Measurements from ENCODE around the gene PHC2.

PHC2 gene

DNA sequence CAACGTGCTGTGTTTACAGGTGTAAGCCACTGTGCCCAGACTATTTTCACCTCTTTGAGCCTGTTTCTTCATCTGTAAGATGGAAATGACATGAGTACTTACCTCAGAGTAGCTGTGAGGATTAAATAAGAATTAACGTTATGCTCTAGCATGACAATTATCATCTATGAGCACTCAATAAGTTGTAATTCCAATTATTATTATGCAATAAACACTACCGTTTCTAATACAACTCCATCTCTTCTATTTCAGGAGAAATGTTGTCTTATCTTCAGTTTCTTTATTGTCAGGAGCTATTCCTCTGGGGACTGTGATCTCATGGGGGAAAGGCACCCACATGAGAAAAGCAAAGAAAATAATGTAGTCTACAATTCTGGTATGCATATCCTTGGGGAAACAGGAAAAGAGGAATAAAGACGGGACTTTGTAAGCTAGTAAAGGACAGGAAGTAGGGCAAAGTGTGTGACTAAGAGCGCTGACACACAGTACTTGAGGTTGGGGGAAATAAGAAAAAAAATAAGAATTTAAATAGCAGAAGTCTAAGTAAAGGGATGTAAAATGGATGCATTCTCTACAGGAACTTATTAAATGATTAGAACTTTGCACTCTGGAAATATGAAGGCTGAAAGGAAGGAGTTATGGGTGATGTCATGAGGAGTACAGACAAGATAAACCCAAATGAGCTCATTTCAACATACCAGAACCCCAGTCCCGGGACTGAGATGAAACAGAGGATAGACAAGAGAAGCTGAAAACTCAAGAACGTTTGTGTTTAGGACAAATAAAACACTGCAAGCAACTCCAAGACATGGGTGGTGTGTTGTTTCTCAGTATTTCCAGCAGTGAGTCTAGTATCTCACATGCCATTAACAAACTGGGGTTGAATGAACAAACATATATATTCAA is 9.8 kb downstream of the PHC2 start:
- no peak overlapping the region for H3K4me3 ChIP-seq (ENCODE audit: low read length)
- no peak for TF ChIP-seq ZNF274 (IDR thresholded peaks at IDR 0.05; ENCODE audit: low read depth, low read length)

DNA sequence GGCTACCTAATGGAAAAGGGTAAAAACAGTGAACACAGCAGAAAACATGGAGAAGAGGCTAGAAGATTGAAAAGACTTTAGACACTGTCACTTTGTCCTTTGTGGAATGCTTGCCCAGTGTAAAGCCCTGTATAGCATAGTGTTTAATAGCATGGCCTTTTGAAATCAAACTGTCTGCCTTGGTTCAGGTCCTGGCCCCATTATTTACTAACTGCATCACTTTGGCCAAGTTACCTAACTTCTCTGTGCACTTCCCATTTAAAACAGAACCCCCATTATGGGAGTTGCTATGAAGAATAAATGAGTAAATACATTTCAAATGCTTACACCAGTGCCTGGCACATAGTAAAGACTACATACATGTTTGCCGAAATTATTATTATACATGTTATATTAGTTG is 12.1 kb downstream of the PHC2 start:
- no peak overlapping the region for H3K4me3 ChIP-seq (ENCODE audit: low read length)
- TF ChIP-seq ZNF274 (IDR thresholded peaks at IDR 0.05; ENCODE audit: low read depth, low read length) = no peak

DNA sequence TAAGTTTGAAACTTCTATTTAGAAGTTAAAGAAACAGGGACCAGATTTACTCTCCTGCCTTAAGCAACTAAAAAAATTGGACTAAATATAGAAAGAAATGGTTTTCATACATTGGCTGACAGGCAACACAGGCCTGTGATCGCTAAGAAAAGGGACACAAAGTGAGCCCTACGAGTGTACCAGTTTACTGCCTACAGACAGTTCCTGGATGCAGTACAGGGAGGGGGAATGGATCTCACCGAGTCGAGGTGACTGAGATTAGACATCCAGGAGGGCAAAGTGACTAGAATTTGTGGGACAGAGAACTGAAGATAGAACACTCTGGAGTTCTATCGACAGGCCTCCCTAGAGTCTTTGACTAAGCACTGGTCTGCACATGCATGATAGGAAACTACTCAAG is 16.0 kb downstream of the PHC2 start:
- H3K4me3 ChIP-seq (ENCODE audit: low read length) = no peak overlapping the region
- no peak for TF ChIP-seq ZNF274 (IDR thresholded peaks at IDR 0.05; ENCODE audit: low read depth, low read length)

DNA sequence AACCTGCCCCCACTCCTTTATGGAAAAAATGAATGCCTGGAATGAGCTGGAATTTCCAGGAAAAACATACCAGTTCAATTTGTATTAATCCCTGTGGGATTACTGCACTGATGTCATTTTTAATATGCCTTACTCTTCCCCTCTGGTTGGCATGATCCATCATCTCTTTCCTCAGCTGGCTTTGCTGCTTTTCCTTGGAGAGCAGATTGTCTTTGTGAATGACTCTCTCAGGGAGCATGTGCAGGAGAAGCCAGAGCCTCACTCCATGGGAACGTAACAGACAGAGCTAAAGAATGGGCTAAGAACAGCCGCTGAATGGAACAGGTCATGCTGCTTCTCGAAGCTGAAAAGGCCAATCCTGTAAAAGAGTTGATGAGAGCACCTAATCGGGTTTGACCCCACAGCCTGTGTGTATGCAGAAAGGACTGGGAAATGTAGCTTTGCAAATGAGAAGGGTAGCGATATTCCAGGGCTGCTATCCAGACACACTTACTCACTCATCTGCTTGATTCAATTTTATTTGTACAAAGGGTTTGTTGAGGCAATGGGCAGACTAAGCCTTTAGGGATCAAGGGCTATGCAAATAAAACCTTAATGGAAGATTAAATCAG is 20.7 kb downstream of the PHC2 start:
- TF ChIP-seq ZNF274 (IDR thresholded peaks at IDR 0.05; ENCODE audit: low read depth, low read length) = no peak
- no peak overlapping the region for H3K4me3 ChIP-seq (ENCODE audit: low read length)

DNA sequence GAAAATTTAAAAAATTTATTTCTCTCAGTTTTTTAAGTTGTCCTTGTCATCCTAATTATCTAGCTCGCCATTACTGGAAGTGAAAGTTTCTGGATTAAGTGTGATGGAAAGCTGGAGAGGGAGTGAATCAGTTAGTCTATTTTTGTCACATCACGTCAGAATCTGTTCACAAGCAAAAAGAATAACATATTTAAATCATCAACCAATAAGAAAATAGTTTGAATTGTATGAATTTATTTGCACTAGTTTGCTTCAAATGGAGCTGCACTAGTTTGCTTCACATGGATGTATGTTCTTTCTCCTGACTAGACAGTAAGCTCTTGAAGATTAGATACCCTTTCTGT is 22.8 kb downstream of the PHC2 start:
- no peak for TF ChIP-seq ZNF274 (IDR thresholded peaks at IDR 0.05; ENCODE audit: low read depth, low read length)
- H3K4me3 ChIP-seq (ENCODE audit: low read length) = no peak overlapping the region

DNA sequence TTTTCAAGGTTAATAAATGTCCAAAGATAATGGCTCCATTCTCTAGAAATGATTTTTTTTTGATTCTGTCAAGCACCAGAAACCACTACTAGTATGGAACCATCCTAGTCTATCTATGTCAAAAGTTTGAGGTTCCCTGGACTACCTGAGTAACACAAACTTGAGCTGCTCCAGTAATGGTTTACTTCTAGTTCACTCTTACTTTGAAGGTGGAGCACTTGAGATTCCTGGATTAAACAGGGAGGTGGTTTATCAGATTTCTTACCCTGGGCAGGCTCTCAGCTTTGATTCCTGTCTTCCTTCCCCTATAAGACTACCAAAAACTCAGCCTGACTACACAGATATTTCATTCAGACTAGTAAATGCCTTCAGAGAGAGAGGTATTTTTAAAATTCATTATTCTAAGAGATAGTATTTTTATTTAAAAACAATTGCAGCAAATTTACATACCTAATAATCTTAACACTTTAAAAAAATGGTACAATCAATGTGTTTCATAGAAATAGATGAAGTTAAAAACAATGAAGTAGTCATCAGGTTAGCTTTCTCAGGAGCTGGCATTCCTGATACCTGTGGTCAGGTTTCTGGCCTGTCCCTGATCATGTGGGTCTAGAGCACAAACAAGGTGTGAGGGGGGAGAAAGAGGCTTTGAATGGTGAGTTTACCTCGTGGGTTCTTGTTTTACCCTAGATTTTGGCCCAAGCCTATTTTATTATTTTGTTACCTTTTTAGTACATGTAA is 23.4 kb downstream of the PHC2 start:
- H3K4me3 ChIP-seq (ENCODE audit: low read length) = no peak overlapping the region
- no peak for TF ChIP-seq ZNF274 (IDR thresholded peaks at IDR 0.05; ENCODE audit: low read depth, low read length)

DNA sequence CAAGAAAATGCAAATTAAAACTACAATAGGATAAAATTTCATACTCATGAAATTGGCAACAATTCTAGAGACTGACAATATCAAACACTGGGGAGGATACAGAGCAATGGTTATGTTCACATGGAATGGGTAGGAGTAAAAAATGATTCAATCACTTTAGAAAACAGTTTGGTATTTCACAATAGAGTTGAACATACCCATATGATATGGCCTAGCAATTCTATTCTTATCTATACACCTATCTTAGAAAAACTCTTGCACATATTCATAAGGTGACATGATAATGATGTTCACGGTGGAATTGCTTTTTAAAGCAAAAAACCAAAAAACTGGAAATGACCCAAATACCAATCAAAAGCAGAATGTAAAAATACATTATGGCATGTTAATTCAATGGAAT is 28.7 kb downstream of the PHC2 start:
- no peak overlapping the region for H3K4me3 ChIP-seq (ENCODE audit: low read length)
- no peak for TF ChIP-seq ZNF274 (IDR thresholded peaks at IDR 0.05; ENCODE audit: low read depth, low read length)

DNA sequence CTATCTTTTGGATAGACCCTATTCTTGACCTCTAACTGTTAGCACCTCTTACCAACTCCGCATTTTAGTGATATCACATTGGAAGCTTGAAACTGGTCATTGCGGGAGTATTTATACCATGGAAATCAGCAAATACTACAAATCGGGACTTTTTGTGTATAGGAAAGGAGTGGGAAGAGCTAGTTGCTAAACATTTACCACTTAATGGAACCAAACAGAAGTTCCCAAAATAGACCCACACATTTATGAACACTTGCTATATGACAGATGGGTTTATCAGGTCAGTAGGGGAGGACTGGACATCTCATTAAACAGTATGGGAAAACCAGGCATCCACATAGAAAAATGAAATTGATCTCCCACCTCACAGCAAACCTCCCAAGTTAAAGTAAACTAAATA is 29.4 kb downstream of the PHC2 start:
- no peak for TF ChIP-seq ZNF274 (IDR thresholded peaks at IDR 0.05; ENCODE audit: low read depth, low read length)
- no peak overlapping the region for H3K4me3 ChIP-seq (ENCODE audit: low read length)

DNA sequence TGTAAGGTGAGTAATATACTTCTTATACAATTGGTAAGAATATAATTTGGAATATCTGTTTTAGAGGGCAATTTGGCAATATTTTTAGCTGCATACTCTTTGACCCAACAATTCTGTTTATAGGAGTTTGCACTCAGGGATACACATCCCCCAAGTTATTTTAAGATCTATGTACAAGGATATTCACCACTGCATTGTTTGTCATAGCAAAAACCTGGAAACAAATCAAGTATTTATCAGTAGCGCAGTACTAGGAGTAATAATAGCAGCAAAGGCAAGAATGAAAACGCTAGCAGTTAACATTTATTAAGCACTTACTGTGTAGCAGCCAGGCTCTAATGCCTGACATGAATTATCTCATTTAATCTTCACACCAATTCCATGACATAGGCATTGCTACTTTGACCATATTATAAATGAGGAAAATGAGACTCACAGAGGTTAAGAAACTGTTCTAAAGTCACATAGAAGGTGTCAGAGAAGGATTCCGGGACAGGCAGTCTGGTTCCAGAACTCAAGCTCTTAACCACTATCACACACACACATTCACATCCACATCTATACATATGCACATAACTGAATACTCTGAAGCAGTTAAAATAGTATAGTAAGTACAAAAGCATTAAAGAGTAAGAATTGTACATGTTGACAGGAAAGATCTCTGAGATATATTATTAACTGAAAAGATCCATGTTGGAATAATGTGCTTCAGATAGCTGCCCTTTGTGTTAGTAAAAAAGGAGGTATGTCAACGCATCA is 30.6 kb downstream of the PHC2 start:
- no peak for TF ChIP-seq ZNF274 (IDR thresholded peaks at IDR 0.05; ENCODE audit: low read depth, low read length)
- no peak overlapping the region for H3K4me3 ChIP-seq (ENCODE audit: low read length)

DNA sequence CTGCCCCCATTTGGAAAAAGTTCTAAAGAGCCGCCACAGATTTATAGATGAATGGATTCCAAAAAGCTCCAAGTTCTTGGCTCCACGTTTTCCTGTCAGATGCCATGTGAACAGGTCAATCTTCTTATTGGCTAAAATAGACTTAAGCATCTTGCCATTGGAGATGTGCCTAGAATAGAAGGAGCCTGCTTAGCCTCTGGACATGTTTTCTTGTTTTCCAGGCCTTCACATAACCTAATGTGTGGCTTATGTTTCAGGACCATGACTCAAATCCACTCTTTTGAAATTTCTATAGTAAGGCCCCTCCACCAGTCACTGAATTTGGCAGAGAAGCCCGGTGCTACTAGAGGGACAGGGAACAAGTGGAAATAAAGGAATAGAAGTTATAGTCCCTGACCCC is 31.5 kb downstream of the PHC2 start:
- H3K4me3 ChIP-seq (ENCODE audit: low read length) = no peak overlapping the region
- TF ChIP-seq ZNF274 (IDR thresholded peaks at IDR 0.05; ENCODE audit: low read depth, low read length) = no peak

DNA sequence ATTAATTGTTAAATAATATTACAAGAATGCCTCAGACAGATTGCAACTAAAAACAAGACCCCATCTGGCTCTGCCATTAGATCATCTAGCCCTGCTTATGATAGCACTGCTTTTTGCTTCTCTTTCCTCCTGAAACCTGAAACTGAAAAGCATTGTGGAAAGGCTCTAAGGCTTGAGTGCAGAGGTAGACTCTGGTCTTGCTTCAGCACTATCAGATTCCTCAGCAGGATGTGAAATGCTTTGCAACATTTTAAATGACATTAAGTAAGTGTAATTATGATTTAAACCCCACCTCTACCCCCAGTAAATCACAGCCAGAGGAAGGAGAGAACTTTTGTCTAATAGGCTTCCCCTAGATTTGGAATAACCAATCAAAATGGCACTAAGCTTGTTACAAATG is 32.9 kb downstream of the PHC2 start:
- no peak overlapping the region for H3K4me3 ChIP-seq (ENCODE audit: low read length)
- TF ChIP-seq ZNF274 (IDR thresholded peaks at IDR 0.05; ENCODE audit: low read depth, low read length) = no peak

DNA sequence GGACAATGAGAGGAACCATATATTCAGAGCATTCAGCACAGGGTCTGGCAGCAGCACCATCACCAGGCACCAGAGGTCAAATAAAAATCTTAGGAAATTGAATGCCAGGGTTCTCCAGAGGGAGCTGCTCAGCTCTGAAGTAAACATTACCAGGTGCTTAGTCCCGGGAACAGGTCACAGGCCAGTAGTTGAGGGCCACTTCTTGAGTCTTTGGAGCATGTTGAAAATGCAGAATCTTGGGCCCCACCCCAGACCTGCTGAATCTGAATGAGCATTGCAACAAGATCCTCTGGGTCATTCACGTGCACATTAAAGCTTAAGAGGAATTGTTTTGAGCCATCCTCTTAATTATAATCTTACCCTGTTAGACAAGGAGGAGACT is 33.8 kb downstream of the PHC2 start:
- no peak overlapping the region for H3K4me3 ChIP-seq (ENCODE audit: low read length)
- no peak for TF ChIP-seq ZNF274 (IDR thresholded peaks at IDR 0.05; ENCODE audit: low read depth, low read length)

DNA sequence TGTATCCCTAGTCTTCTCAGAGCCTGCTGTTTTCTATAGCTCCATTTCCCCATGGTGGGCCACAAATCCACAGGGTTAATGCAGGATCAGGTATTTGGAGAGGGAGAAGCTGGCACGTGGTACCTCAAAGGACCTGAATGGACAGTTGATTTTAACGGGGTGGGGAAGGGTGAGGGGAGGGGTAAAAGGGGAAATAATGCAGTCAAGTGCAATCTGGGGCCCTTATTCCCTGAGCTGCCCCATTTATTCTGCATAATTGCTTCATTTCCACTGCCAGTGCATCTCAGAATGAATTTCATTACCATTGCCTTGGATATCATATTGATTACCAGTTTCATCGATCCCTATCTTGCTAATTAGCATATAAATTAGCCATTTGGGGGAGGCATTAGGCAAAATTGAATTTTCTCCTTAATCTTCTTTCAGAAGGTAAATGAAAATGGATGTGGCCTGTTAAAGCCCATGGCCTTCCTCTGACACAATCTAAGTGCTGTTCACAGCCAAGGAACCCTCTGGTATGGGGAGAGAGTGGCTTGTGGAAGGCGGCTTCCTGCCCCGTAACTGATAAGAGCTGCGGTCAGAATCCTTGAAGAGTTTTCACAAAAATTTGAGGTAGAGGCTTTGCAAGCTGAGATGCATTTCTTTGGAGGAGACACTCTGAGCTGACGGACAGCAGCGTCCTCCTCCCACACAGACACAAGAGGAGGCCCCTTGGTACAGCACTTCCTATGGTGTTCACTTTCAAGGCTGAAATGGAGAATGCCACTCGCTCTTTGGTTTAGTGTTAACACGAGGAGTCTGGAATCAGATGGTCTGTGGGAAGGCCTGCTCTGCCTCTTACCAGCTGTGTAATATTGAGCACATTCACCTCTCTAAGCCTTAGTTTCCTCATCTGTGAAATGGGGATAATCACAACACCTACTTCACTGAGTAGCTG is 34.4 kb downstream of the PHC2 start:
- TF ChIP-seq ZNF274 (IDR thresholded peaks at IDR 0.05; ENCODE audit: low read depth, low read length) = no peak

More for the DNA sequence above, 34.4 kb downstream of the PHC2 start:
- H3K4me3 ChIP-seq (ENCODE audit: low read length) = no peak overlapping the region

Measured in GM08714 (cell line).